HEK293 (cell line): ENCODE results near the gene MTMR3.

Experiments used
- CTCF ChIP-seq: fragments of 450-650 bp; formaldehyde crosslinking; IDR thresholded peaks from 2 replicates; pipeline ENCODE4 v1.5.1; 2016; ENCODE audit warnings: missing biosample characterization, missing genetic modification characterization
- OVOL3 ChIP-seq: fragments of 450-650 bp; formaldehyde crosslinking; IDR thresholded peaks from 2 replicates; pipeline ENCODE4 v1.5.1; 2016; ENCODE audit warnings: missing biosample characterization, missing genetic modification characterization
- PATZ1 ChIP-seq: fragments of 450-650 bp; formaldehyde crosslinking; IDR thresholded peaks from 2 replicates; pipeline ENCODE4 v1.5.1; 2016; ENCODE audit warnings: missing biosample characterization, missing genetic modification characterization
- PRDM10 ChIP-seq: fragments of 450-650 bp; formaldehyde crosslinking; IDR thresholded peaks from 2 replicates; pipeline ENCODE4 v1.5.1; 2016; ENCODE audit warnings: missing biosample characterization, missing genetic modification characterization
- PRDM2 ChIP-seq: fragments of 450-650 bp; formaldehyde crosslinking; IDR thresholded peaks from 2 replicates; pipeline ENCODE4 v1.5.1; 2016; ENCODE audit warnings: missing biosample characterization, missing genetic modification characterization, borderline replicate concordance
- SP2 ChIP-seq: fragments of 450-650 bp; formaldehyde crosslinking; IDR thresholded peaks from 2 replicates; pipeline ENCODE4 v1.5.1; 2016; ENCODE audit warnings: missing biosample characterization, missing genetic modification characterization
- ZNF18 ChIP-seq: fragments of 450-650 bp; formaldehyde crosslinking; IDR thresholded peaks from 2 replicates; pipeline ENCODE4 v1.5.1; 2016; ENCODE audit warnings: missing biosample characterization, missing genetic modification characterization

GRCh38 chr22:30044881-30045493, 162.0 kb downstream of the MTMR3 start:
- no peak for TF ChIP-seq CTCF (tag by site-specific recombination)
- TF ChIP-seq PRDM10 (tag by site-specific recombination), result no peak
- TF ChIP-seq OVOL3, result no peak
- TF ChIP-seq PRDM2, result no peak
- TF ChIP-seq ZNF18 (tag by site-specific recombination), result no peak
- TF ChIP-seq PATZ1 (tag by site-specific recombination), result no peak
- TF ChIP-seq SP2, result no peak
